ENCODE measurements around the gene PKIG. TPM values are rescaled to one million over a fixed set of nuclear protein-coding genes. Genes with fewer than 3 reads are reported as not detected.

Gene PKIG
- total and polyA plus RNA-seq, 2 experiments from 2014 or later, result 90.4 to 100 TPM

DNA sequence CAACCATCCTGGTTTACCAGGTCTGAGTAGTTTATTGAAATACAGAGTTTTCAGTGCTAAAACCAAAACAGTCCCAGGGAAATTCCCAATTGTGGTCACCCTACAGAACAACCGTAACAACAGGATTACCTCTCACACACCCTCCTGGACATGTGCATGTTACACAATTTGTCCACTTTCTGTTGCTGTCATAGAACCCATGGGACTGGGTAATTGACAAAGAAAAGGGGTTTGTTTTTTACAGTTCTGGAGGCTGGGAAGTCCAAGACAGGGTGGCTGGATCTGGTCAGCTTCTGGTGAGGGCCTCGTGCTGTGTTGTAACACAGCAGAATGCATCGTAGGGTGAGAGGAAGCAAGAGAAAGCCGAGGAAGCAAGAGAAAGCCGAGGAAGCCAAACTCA lies 78.2 kb downstream of the PKIG start:
- DNase-seq (ENCODE audit: low read depth in 1 of 2, low spot score in 1 of 2), result no peak
- Histone ChIP-seq H3K36me3 (no peaks in the 10 kb centered on the region), H3K4me1 (ENCODE audit: low read depth) (no peaks in the 10 kb centered on the region), H3K27me3 (no peaks in the 10 kb centered on the region), H3K27ac (no peak overlapping the region), H3K4me3 (no peak overlapping the region), H3K9me3 (ENCODE audit: low read depth) (no peaks in the 10 kb centered on the region)
- TF ChIP-seq, protein P1, sequence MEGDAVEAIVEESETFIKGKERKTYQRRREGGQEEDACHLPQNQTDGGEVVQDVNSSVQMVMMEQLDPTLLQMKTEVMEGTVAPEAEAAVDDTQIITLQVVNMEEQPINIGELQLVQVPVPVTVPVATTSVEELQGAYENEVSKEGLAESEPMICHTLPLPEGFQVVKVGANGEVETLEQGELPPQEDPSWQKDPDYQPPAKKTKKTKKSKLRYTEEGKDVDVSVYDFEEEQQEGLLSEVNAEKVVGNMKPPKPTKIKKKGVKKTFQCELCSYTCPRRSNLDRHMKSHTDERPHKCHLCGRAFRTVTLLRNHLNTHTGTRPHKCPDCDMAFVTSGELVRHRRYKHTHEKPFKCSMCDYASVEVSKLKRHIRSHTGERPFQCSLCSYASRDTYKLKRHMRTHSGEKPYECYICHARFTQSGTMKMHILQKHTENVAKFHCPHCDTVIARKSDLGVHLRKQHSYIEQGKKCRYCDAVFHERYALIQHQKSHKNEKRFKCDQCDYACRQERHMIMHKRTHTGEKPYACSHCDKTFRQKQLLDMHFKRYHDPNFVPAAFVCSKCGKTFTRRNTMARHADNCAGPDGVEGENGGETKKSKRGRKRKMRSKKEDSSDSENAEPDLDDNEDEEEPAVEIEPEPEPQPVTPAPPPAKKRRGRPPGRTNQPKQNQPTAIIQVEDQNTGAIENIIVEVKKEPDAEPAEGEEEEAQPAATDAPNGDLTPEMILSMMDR (IDR thresholded peaks at IDR 0.05; ENCODE audit: low read depth, low read length), result no peak

DNA sequence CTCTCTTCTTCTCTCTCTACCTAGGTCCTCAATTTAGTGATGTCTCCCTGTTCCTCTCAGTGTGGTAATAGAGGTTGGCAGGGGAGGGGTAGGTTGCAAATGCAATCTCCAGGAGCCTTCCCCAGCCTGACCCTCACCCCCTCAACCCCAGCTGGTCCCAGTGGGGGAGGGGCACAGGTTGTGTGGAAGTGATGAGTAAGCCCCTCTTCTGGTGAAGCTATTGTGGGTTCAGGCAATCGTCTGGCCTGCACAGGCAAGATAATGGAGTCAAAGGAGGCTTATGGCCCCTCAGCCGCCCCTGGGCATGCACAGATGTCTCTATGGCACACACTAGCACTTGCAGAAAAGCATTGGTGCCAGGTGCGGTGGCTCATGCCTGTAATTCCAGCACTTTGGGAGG lies 79.9 kb downstream of the PKIG start:
- Histone ChIP-seq H3K27me3 (no peaks in the 10 kb centered on the region), H3K4me1 (ENCODE audit: low read depth) (no peaks in the 10 kb centered on the region), H3K27ac (no peak overlapping the region), H3K4me3 (no peak overlapping the region), H3K36me3 (no peaks in the 10 kb centered on the region), H3K9me3 (ENCODE audit: low read depth) (no peaks in the 10 kb centered on the region)
- TF ChIP-seq, protein P1 (IDR thresholded peaks at IDR 0.05; ENCODE audit: low read depth, low read length), result no peak
- DNase-seq (ENCODE audit: low read depth in 1 of 2, low spot score in 1 of 2), result no peak

DNA sequence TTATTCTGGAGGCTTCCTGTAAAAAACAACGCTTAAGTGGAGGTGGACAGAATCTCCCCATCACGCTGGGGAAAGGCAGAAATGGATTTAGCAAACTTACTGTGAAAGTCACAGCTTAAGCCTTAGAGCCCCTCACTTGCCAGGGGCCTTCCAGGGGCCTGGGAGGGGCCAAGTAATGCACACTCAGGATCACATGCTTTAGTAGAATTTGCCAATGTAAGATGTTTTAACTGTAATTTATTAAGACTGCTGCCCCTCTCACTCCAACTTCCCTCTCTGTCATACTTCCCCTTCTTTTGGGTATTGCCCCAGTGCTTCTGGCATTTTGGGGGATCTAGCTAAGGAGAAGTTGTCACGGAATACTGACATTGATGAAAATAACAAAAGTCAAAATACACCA lies 81.8 kb downstream of the PKIG start:
- H3K27ac ChIP-seq, result no peak overlapping the region
- TF ChIP-seq, protein P1 (IDR thresholded peaks at IDR 0.05; ENCODE audit: low read depth, low read length), result no peak

DNA sequence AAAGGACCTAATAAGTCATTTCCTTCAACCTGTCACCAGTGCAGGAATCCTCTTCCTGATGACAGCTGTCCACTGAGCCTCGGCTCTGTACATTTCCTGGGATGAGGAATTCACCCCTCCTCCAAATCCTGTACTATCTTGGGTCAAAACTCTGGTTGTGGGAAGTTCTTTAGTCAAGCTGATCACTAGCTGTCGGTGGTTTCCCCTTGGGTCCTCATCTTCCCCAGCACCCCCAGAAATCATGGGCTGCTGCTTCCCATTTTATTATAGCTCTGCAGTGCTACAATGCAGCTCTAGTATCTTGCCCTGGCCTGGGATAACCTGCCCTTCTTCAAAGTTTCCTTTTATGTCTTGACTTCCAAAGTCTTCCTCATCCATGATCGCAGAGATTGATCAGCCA lies 83.7 kb downstream of the PKIG start:
- DNase-seq (ENCODE audit: low read depth in 1 of 2, low spot score in 1 of 2), result no peak
- TF ChIP-seq, protein P1 (IDR thresholded peaks at IDR 0.05; ENCODE audit: low read depth, low read length), result no peak
- no peak overlapping the region for H3K4me3 ChIP-seq
- H3K36me3 ChIP-seq, result no peaks in the 10 kb centered on the region
- H3K4me1 ChIP-seq (ENCODE audit: low read depth), result no peaks in the 10 kb centered on the region
- H3K9me3 ChIP-seq (ENCODE audit: low read depth), result no peaks in the 10 kb centered on the region
- no peak overlapping the region for H3K27ac ChIP-seq
- no peaks in the 10 kb centered on the region for H3K27me3 ChIP-seq

More for the DNA sequence above, 81.8 kb downstream of the PKIG start:
- no peak overlapping the region for H3K4me3 ChIP-seq
- H3K27me3 ChIP-seq, result no peaks in the 10 kb centered on the region
- H3K9me3 ChIP-seq (ENCODE audit: low read depth), result no peaks in the 10 kb centered on the region
- no peak for DNase-seq (ENCODE audit: low read depth in 1 of 2, low spot score in 1 of 2)
- no peaks in the 10 kb centered on the region for H3K4me1 ChIP-seq (ENCODE audit: low read depth)
- H3K36me3 ChIP-seq, result no peaks in the 10 kb centered on the region

Other genes starting within 250 kb of the PKIG start
- not detected in 2 replicates for gene R3HDML, start 245.5 kb upstream of the PKIG start, total RNA-seq
- not detected in 2 replicates for gene R3HDML, start 245.5 kb upstream of the PKIG start, polyA plus RNA-seq
- gene HNF4A, start 226.9 kb upstream of the PKIG start, total RNA-seq, result 0.09 TPM in 1 of 2 replicates, not detected in the other
- not detected in 2 replicates for gene HNF4A, start 226.9 kb upstream of the PKIG start, polyA plus RNA-seq
- gene TTPAL, start 106.7 kb upstream of the PKIG start, total RNA-seq, result 5.6 and 6.1 TPM in 2 replicates
- gene TTPAL, start 106.7 kb upstream of the PKIG start, polyA plus RNA-seq, result 6.6 and 9.8 TPM in 2 replicates
- 49.2 and 82.9 TPM in 2 replicates for gene SERINC3, start 60.5 kb upstream of the PKIG start, total RNA-seq
- 73.8 and 95.1 TPM in 2 replicates for gene SERINC3, start 60.5 kb upstream of the PKIG start, polyA plus RNA-seq
- gene ADA, start 69.1 kb downstream of the PKIG start, total RNA-seq, result 10.0 and 18.9 TPM in 2 replicates
- 16.7 and 28.6 TPM in 2 replicates for gene ADA, start 69.1 kb downstream of the PKIG start, polyA plus RNA-seq
- gene CCN5, start 132.8 kb downstream of the PKIG start, total RNA-seq, result not detected in 2 replicates
- 0.20 TPM in 1 of 2 replicates, not detected in the other for gene CCN5, start 132.8 kb downstream of the PKIG start, polyA plus RNA-seq
- 0.07 TPM in 1 of 2 replicates, not detected in the other for gene KCNK15, start 163.3 kb downstream of the PKIG start, total RNA-seq
- gene KCNK15, start 163.3 kb downstream of the PKIG start, polyA plus RNA-seq, result 0.32 TPM in 1 of 2 replicates, not detected in the other
- 4.3 and 5.3 TPM in 2 replicates for gene RIMS4, start 228.0 kb downstream of the PKIG start, total RNA-seq
- gene RIMS4, start 228.0 kb downstream of the PKIG start, polyA plus RNA-seq, result 2.0 and 3.6 TPM in 2 replicates